MG63 (cell line): ENCODE results near the gene USF2. TPM values are rescaled to one million over a fixed set of nuclear protein-coding genes. Genes with fewer than 3 reads are reported as not detected.

Experiments
- DNase-seq: peaks from one replicate; pipeline ENCODE4 v3.0.0-alpha.2; 2020
- H3K27me3 ChIP-seq: fragments of 250-450 bp; sonication (Bioruptor Pico); 2 replicates; pipeline ENCODE4 v1.5.1; 2020; ENCODE audit warnings: mild to moderate bottlenecking, moderate library complexity
- H3K36me3 ChIP-seq: fragments of 250-450 bp; sonication (Bioruptor Pico); 2 replicates; pipeline ENCODE4 v1.5.1; 2020; ENCODE audit warnings: mild to moderate bottlenecking, moderate library complexity
- H3K4me3 ChIP-seq: fragments of 250-450 bp; sonication (Bioruptor Pico); 2 replicates; pipeline ENCODE4 v1.5.1; 2020; ENCODE audit warnings: mild to moderate bottlenecking, moderate library complexity
- H3K9me3 ChIP-seq: fragments of 250-450 bp; sonication (Bioruptor Pico); 2 replicates; pipeline ENCODE4 v1.5.1; 2020; ENCODE audit warnings: mild to moderate bottlenecking, moderate library complexity
- total RNA-seq: library from RNA; depleted of rRNA; stranded (reverse); fragments of >200 nt; shearing (Covaris generic); gene quantifications from 2 replicates; pipeline ENCODE4 v1.2.3, GENCODE V29; 2014; ENCODE audit warnings: low replicate concordance; rRNA removed

The USF2 gene
- total RNA-seq, 1 experiment from 2014 or later, result 85.5 TPM

DNA sequence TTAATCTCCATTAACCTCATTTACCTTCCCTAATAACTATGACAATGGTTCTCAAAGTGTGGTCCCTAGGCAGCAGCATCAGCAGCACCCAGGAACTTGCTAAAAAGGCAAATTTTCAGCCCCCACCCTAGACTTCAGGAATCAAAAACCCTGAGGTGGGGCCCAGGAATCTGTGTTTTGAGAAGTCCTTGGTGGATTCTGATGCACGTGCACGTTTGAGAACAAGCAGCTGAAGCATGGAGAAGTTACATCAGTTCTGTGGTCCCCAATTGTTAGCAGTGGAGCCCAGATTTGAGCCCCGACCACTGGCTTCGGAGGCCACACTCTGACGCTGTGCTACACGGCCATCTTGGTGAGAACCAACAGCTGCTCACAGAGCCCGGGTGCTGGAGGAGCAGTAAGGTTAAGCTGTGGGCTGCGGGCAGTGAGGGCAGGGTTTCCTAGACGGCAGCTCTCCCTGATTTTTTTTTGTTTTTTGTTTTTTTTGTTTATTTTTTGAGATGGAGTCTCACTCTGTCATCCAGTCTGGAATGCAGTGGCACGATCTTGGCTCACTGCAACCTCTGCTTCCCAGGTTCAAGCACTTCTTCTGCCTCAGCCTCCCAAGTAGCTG lies 46.2 kb downstream of the USF2 start:
- H3K9me3 ChIP-seq, result no peaks in the 10 kb centered on the region
- H3K27me3 ChIP-seq, result no peaks in the 10 kb centered on the region
- no peaks in the 10 kb centered on the region for H3K36me3 ChIP-seq
- DNase-seq, result no peak
- H3K4me3 ChIP-seq, result no peak overlapping the region

DNA sequence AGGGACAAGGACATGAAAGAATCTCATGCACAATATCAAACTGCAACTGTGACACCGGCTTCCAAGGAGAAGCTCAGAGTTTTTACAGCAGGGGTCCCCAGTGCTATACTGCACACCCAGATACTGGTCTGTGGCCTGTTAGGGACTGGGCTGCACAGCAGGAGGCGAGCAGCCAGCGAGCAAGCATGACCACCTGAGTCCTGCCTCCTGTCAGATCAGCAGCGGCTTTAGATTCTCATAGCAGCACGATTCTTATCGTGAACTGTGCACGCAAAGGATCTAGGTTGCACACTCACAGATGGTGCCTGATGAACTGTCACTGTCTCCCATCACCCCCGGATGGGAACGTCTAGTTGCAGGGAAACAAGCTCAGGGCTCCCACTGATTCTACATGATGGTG lies 47.1 kb downstream of the USF2 start:
- no peak for DNase-seq
- Histone ChIP-seq H3K4me3 (no peak overlapping the region), H3K9me3 (no peaks in the 10 kb centered on the region), H3K36me3 (no peaks in the 10 kb centered on the region), H3K27me3 (no peaks in the 10 kb centered on the region)

GRCh38 chr19:35316560-35316959 lies 47.8 kb downstream of the USF2 start:
- Histone ChIP-seq H3K36me3 (no peaks in the 10 kb centered on the region), H3K4me3 (no peak overlapping the region), H3K27me3 (no peaks in the 10 kb centered on the region), H3K9me3 (no peaks in the 10 kb centered on the region)
- no peak for DNase-seq

DNA sequence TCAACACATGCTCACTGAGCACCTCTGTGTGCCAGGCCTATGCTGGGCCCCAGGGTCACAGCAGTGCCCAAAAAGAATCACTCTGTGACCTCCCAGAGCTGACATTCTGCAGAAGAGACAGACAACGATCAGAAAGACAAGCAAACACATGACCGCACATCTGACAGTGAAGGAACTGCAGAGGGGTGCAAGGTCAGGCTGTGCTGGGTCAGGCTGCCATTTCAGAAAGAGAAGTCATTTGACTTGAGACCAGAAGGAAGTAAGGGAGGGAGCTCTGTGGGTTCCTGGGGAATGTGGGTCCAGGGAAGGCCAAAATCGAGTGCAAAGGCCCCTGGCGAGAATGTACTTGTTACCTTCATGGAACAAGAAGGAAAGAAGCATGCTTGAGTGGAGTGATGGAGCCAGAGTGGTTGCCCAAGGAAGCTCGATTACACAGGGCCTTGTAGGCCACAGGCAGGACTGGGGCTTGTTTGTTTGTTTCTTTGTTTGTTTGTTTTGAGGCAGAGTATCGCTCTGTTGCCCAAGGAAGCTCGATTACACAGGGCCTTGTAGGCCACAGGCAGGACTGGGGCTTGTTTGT lies 48.8 kb downstream of the USF2 start:
- Histone ChIP-seq H3K27me3 (0 out of 2 replicates have a peak, but pooled peaks cover 2% of the 10 kb centered on the region), H3K4me3 (no peak overlapping the region), H3K9me3 (no peaks in the 10 kb centered on the region), H3K36me3 (no peaks in the 10 kb centered on the region)
- no peak for DNase-seq

- no peaks in the 10 kb centered on the region for H3K9me3 ChIP-seq
- H3K4me3 ChIP-seq, result no peak overlapping the region
- no peaks in the 10 kb centered on the region for H3K36me3 ChIP-seq
- 0 out of 2 replicates have a peak, but pooled peaks cover 2% of the 10 kb centered on the region for H3K27me3 ChIP-seq
- DNase-seq, result peak; percentile 94
These were observed 50.1 kb downstream of the USF2 start for GRCh38 chr19:35318679-35319448.

GRCh38 chr19:35320065-35320713 lies 51.4 kb downstream of the USF2 start:
- Histone ChIP-seq H3K27me3 (peaks cover 6% of the 10 kb centered on the region; the same call in 1 of the 2 replicates), H3K36me3 (no peaks in the 10 kb centered on the region), H3K4me3 (no peak overlapping the region), H3K9me3 (no peaks in the 10 kb centered on the region)
- DNase-seq, result no peak

GRCh38 chr19:35321291-35321690 lies 52.5 kb downstream of the USF2 start:
- no peaks in the 10 kb centered on the region for H3K9me3 ChIP-seq

GRCh38 chr19:35322014-35322413 lies 53.3 kb downstream of the USF2 start:
- no peak overlapping the region for H3K4me3 ChIP-seq
- H3K27me3 ChIP-seq, result peaks cover 10% of the 10 kb centered on the region
- no peak for DNase-seq
- no peaks in the 10 kb centered on the region for H3K9me3 ChIP-seq
- H3K36me3 ChIP-seq, result no peaks in the 10 kb centered on the region

More at GRCh38 chr19:35321291-35321690, 52.5 kb downstream of the USF2 start:
- no peak overlapping the region for H3K4me3 ChIP-seq
- peaks cover 6% of the 10 kb centered on the region; the same call in 1 of the 2 replicates for H3K27me3 ChIP-seq
- H3K36me3 ChIP-seq, result no peaks in the 10 kb centered on the region
- no peak for DNase-seq

DNA sequence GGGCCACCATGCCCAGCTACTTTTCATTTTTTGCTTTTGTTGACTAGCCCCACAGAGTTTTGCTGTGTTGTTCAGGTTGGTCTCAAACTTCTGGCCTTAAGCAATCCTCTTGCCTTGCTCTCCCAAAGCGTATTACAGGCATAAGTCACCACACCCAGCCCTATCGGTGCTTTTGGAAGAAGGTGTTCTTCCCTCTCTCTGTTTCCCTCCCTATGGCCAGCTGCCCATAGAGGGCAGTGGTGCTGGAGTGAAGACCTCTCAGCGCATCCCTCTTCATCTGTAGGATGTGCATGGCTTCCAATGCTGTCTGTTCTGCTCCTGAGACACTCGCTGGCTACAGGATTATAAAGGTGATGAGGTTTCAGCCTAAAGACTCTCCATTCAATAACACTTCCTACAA lies 58.9 kb downstream of the USF2 start:
- DNase-seq, result no peak
- no peaks in the 10 kb centered on the region for H3K36me3 ChIP-seq
- no peak overlapping the region for H3K4me3 ChIP-seq
- no peaks in the 10 kb centered on the region for H3K9me3 ChIP-seq
- peaks cover 7% of the 10 kb centered on the region for H3K27me3 ChIP-seq

- Histone ChIP-seq H3K4me3 (no peak within 1 kb of the TSS), H3K27me3 (peaks cover 7% of the 10 kb centered on the region), H3K36me3 (no peaks in the 10 kb centered on the region), H3K9me3 (no peaks in the 10 kb centered on the region)
- no peak for DNase-seq
These were observed 60.1 kb downstream of the USF2 start, which contains the start of gene CD22 for GRCh38 chr19:35328851-35329285. Gene CD22, plus strand, starts transcription at chr19:35329187. Its CDS starts 2,854 bp downstream, at chr19:35332041.

- Histone ChIP-seq H3K36me3 (no peaks in the 10 kb centered on the region), H3K4me3 (no peak overlapping the region), H3K9me3 (no peaks in the 10 kb centered on the region), H3K27me3 (peaks cover 4% of the 10 kb centered on the region)
- DNase-seq, result no peak
These were observed 60.6 kb downstream of the USF2 start for GRCh38 chr19:35329323-35329722.

Other genes with a start within 250 kb of the USF2 start
- 0.86 and 2.3 TPM in 2 replicates for gene SCN1B, start 238.5 kb upstream of the USF2 start, total RNA-seq
- gene HPN, start 227.2 kb upstream of the USF2 start, total RNA-seq, result not detected in 2 replicates
- not detected in 2 replicates for gene FXYD3, start 153.1 kb upstream of the USF2 start, total RNA-seq
- 0.76 TPM in 1 of 2 replicates, not detected in the other for gene LGI4, start 133.9 kb upstream of the USF2 start, total RNA-seq
- not detected in 2 replicates for gene FXYD1, start 130.1 kb upstream of the USF2 start, total RNA-seq
- gene FXYD7, start 125.7 kb upstream of the USF2 start, total RNA-seq, result not detected in 2 replicates
- gene FXYD5, start 114.2 kb upstream of the USF2 start, total RNA-seq, result 28.9 and 59.7 TPM in 2 replicates
- not detected in 2 replicates for gene FAM187B, start 40.2 kb upstream of the USF2 start, total RNA-seq
- 0.33 TPM in 1 of 2 replicates, not detected in the other for gene LSR, start 20.0 kb upstream of the USF2 start, total RNA-seq
- gene HAMP, start 13.6 kb downstream of the USF2 start, total RNA-seq, result not detected in 2 replicates
- gene MAG, start 23.2 kb downstream of the USF2 start, total RNA-seq, result not detected in 2 replicates
- not detected in 2 replicates for gene CD22, start 60.2 kb downstream of the USF2 start, total RNA-seq
- not detected in 2 replicates for gene FFAR1, start 78.9 kb downstream of the USF2 start, total RNA-seq
- not detected in 2 replicates for gene FFAR3, start 89.5 kb downstream of the USF2 start, total RNA-seq
- not detected in 2 replicates for gene GPR42, start 102.1 kb downstream of the USF2 start, total RNA-seq
- not detected in 2 replicates for gene FFAR2, start 179.3 kb downstream of the USF2 start, total RNA-seq
- gene KRTDAP, start 221.5 kb downstream of the USF2 start, total RNA-seq, result not detected in 2 replicates
- not detected in 2 replicates for gene DMKN, start 244.7 kb downstream of the USF2 start, total RNA-seq